HL-60 (cell line): ENCODE results near the gene TULP4.
"Not testable (repeated sequence)": the region's sequence is repeated elsewhere in the genome, so short reads cannot be mapped to it uniquely, and the experiment has no call there.

Source experiments
- POLR2AphosphoS5 ChIP-seq: IDR thresholded peaks from 2 replicates; pipeline ENCODE4 v1.6.1; 2012; ENCODE audit warnings: low read depth
- TF ChIP-seq, protein P1 (sequence below): IDR thresholded peaks from one replicate; pipeline ENCODE4 v1.5.1; 2011; ENCODE audit warnings: low read length, control low read depth, inconsistent platforms; ENCODE audit not compliant: insufficient read depth
- TF ChIP-seq, protein P2 (sequence below): IDR thresholded peaks from 2 replicates; pipeline ENCODE4 v1.6.1; 2012; ENCODE audit warnings: low read depth; ENCODE audit not compliant: insufficient replicate concordance

DNA sequence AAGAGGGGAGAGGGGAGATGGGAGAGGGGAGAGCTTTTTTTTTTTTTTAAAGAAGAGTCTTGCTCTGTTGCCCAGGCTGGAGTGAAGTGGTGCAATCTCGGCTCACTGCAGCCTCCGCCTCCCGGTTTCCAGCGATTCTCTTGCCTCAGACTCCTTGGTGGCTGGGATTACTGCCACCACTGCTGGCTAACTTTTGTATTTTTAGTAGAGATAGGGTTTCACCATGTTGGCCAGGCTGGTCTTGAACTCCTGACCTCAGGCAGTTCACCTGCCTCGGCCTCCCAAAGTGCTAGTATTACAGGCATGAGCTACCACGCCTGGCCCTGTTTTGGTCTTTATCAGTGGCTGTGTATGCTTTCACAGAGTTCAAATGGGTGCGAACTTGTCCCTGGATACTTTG is 38.5 kb downstream of the TULP4 start:
- TF ChIP-seq, protein P1, sequence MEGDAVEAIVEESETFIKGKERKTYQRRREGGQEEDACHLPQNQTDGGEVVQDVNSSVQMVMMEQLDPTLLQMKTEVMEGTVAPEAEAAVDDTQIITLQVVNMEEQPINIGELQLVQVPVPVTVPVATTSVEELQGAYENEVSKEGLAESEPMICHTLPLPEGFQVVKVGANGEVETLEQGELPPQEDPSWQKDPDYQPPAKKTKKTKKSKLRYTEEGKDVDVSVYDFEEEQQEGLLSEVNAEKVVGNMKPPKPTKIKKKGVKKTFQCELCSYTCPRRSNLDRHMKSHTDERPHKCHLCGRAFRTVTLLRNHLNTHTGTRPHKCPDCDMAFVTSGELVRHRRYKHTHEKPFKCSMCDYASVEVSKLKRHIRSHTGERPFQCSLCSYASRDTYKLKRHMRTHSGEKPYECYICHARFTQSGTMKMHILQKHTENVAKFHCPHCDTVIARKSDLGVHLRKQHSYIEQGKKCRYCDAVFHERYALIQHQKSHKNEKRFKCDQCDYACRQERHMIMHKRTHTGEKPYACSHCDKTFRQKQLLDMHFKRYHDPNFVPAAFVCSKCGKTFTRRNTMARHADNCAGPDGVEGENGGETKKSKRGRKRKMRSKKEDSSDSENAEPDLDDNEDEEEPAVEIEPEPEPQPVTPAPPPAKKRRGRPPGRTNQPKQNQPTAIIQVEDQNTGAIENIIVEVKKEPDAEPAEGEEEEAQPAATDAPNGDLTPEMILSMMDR: not testable (repeated sequence)
- TF ChIP-seq, protein P2, sequence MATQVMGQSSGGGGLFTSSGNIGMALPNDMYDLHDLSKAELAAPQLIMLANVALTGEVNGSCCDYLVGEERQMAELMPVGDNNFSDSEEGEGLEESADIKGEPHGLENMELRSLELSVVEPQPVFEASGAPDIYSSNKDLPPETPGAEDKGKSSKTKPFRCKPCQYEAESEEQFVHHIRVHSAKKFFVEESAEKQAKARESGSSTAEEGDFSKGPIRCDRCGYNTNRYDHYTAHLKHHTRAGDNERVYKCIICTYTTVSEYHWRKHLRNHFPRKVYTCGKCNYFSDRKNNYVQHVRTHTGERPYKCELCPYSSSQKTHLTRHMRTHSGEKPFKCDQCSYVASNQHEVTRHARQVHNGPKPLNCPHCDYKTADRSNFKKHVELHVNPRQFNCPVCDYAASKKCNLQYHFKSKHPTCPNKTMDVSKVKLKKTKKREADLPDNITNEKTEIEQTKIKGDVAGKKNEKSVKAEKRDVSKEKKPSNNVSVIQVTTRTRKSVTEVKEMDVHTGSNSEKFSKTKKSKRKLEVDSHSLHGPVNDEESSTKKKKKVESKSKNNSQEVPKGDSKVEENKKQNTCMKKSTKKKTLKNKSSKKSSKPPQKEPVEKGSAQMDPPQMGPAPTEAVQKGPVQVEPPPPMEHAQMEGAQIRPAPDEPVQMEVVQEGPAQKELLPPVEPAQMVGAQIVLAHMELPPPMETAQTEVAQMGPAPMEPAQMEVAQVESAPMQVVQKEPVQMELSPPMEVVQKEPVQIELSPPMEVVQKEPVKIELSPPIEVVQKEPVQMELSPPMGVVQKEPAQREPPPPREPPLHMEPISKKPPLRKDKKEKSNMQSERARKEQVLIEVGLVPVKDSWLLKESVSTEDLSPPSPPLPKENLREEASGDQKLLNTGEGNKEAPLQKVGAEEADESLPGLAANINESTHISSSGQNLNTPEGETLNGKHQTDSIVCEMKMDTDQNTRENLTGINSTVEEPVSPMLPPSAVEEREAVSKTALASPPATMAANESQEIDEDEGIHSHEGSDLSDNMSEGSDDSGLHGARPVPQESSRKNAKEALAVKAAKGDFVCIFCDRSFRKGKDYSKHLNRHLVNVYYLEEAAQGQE: not testable (repeated sequence)
- not testable (repeated sequence) for TF ChIP-seq POLR2AphosphoS5
